WTC11 (cell line): ENCODE measurements around the gene OR1N1. TPM values are rescaled to one million over a fixed set of nuclear protein-coding genes. Genes with fewer than 3 reads are reported as not detected.

Source experiments
- ATAC-seq: fragments of 200-7000 bp; cut with Tn5 transposase; 2 replicates; pipeline ENCODE4 v1.10.0; 2021; ENCODE audit warnings: mild to moderate bottlenecking, moderate library complexity
- CTCF ChIA-PET: fragments of 300-600 bp; sonication (Branson Sonifier 250); formaldehyde crosslinking; loops from one replicate; lab custom pipeline; 2021; ENCODE audit warnings: antibody characterized with exemption; lab: Charles Lee
- POLR2A ChIA-PET: fragments of 350-600 bp; sonication (Branson Sonifier 250); formaldehyde crosslinking; loops from one replicate; lab custom pipeline; 2021; ENCODE audit warnings: antibody characterized with exemption; lab: Charles Lee
- DNase-seq: peaks from one replicate; pipeline ENCODE4 v3.0.0; 2021; ENCODE audit warnings: low spot score
- H3K27ac Mint-ChIP-seq: 2 replicates; pipeline ENCODE4 v1.8.0; 2021; ENCODE audit warnings: mixed read lengths
- H3K27me3 Mint-ChIP-seq: 2 replicates; pipeline ENCODE4 v1.8.0; 2021; ENCODE audit warnings: low read depth, mild to moderate bottlenecking, moderate library complexity, mixed read lengths
- H3K36me3 Mint-ChIP-seq: 2 replicates; pipeline ENCODE4 v1.8.0; 2021; ENCODE audit warnings: mixed read lengths
- H3K4me1 Mint-ChIP-seq: 2 replicates; pipeline ENCODE4 v1.8.0; 2022; ENCODE audit warnings: mixed read lengths
- H3K4me3 Mint-ChIP-seq: 2 replicates; pipeline ENCODE4 v1.8.0; 2021; ENCODE audit warnings: mild to moderate bottlenecking, moderate library complexity, mixed read lengths
- H3K9me3 Mint-ChIP-seq: 2 replicates; pipeline ENCODE4 v1.8.0; 2021; ENCODE audit warnings: mixed read lengths
- EMX1 ChIP-seq: fragments of 250-450 bp; sonication (Bioruptor Pico); IDR thresholded peaks from 2 replicates; pipeline ENCODE4 v1.8.0; 2021; ENCODE audit warnings: mild to moderate bottlenecking
- ETV6 ChIP-seq: sonication (generic); formaldehyde crosslinking; IDR thresholded peaks from 2 replicates; pipeline ENCODE4 v1.8.1; 2022; ENCODE audit warnings: mild to moderate bottlenecking, missing genetic modification reagents
- GRHL2 ChIP-seq: fragments of 250-450 bp; sonication (Bioruptor Pico); IDR thresholded peaks from 2 replicates; pipeline ENCODE4 v1.8.0; 2022; ENCODE audit warnings: mild to moderate bottlenecking, moderate library complexity; ENCODE audit not compliant: insufficient replicate concordance, severe bottlenecking
- GTF2I ChIP-seq: fragments of 250-450 bp; sonication (Bioruptor Pico); conservative IDR thresholded peaks from 2 replicates; pipeline ENCODE4 v1.4.0; 2021; ENCODE audit warnings: mild to moderate bottlenecking
- JAZF1 ChIP-seq: fragments of 250-450 bp; sonication (Bioruptor Pico); IDR thresholded peaks from 2 replicates; pipeline ENCODE4 v1.9.0; 2021; ENCODE audit warnings: moderate library complexity, mild to moderate bottlenecking, inconsistent platforms
- NFE2L1 ChIP-seq: sonication (generic); formaldehyde crosslinking; IDR thresholded peaks from 2 replicates; pipeline ENCODE4 v1.8.1; 2023; ENCODE audit warnings: missing genetic modification reagents
- NR1H2 ChIP-seq: sonication (generic); formaldehyde crosslinking; IDR thresholded peaks from 2 replicates; pipeline ENCODE4 v1.9.0; 2021; ENCODE audit warnings: mild to moderate bottlenecking, moderate library complexity, missing genetic modification reagents
- NR3C1 ChIP-seq: sonication (generic); formaldehyde crosslinking; conservative IDR thresholded peaks from 2 replicates; pipeline ENCODE4 v1.8.1; 2023; ENCODE audit warnings: low read depth, mild to moderate bottlenecking, missing genetic modification reagents
- OVOL2 ChIP-seq: fragments of 250-450 bp; sonication (Bioruptor Pico); IDR thresholded peaks from 2 replicates; pipeline ENCODE4 v1.9.0; 2021; ENCODE audit warnings: mild to moderate bottlenecking, borderline replicate concordance
- RORB ChIP-seq: fragments of 250-450 bp; sonication (Bioruptor Pico); IDR thresholded peaks from 2 replicates; pipeline ENCODE4 v1.9.0; 2021; ENCODE audit warnings: mild to moderate bottlenecking
- SOX15 ChIP-seq: fragments of 250-450 bp; sonication (Bioruptor Pico); IDR thresholded peaks from 2 replicates; pipeline ENCODE4 v1.9.0; 2021; ENCODE audit warnings: mild to moderate bottlenecking
- TCF7 ChIP-seq: sonication (generic); formaldehyde crosslinking; IDR thresholded peaks from 2 replicates; pipeline ENCODE4 v1.8.0; 2022; ENCODE audit warnings: mild to moderate bottlenecking, low read depth, missing genetic modification reagents, moderate library complexity
- ZNF416 ChIP-seq: fragments of 250-450 bp; sonication (Bioruptor Pico); IDR thresholded peaks from 2 replicates; pipeline ENCODE4 v1.9.0; 2021; ENCODE audit warnings: mild to moderate bottlenecking, inconsistent platforms
- ZNF671 ChIP-seq: fragments of 250-450 bp; sonication (Bioruptor Pico); IDR thresholded peaks from 2 replicates; pipeline ENCODE4 v1.8.0; 2021; ENCODE audit warnings: mild to moderate bottlenecking
- total RNA-seq: library from RNA; stranded (reverse); gene quantifications from 3 replicates; pipeline ENCODE4 v1.2.3, GENCODE V29; 2021
- TF ChIP-seq, protein P1 (sequence below): fragments of 250-450 bp; sonication (Bioruptor Pico); conservative IDR thresholded peaks from 2 replicates; pipeline ENCODE4 v1.9.0; 2021; ENCODE audit warnings: mild to moderate bottlenecking
- TF ChIP-seq, protein P2 (sequence below): sonication (generic); formaldehyde crosslinking; conservative IDR thresholded peaks from 2 replicates; pipeline ENCODE4 v1.8.1; 2023; ENCODE audit warnings: mild to moderate bottlenecking, low read depth, missing genetic modification reagents, moderate library complexity
- TF ChIP-seq, protein P3 (sequence below): sonication (generic); formaldehyde crosslinking; IDR thresholded peaks from 2 replicates; pipeline ENCODE4 v1.8.1; 2023; ENCODE audit warnings: mild to moderate bottlenecking, missing genetic modification reagents, moderate library complexity
- TF ChIP-seq, protein P4 (sequence below): sonication (generic); formaldehyde crosslinking; conservative IDR thresholded peaks from 2 replicates; pipeline ENCODE4 v1.8.1; 2022; ENCODE audit warnings: mild to moderate bottlenecking, missing genetic modification reagents
- TF ChIP-seq, protein P5 (sequence below): fragments of 250-450 bp; sonication (Bioruptor Pico); IDR thresholded peaks from 2 replicates; pipeline ENCODE4 v1.9.0; 2021; ENCODE audit warnings: mild to moderate bottlenecking
- TF ChIP-seq, protein P6 (sequence below): sonication (generic); formaldehyde crosslinking; IDR thresholded peaks from 2 replicates; pipeline ENCODE4 v1.8.1; 2022; ENCODE audit warnings: missing genetic modification reagents, borderline replicate concordance
- TF ChIP-seq, protein P7 (sequence below): sonication (generic); formaldehyde crosslinking; IDR thresholded peaks from 2 replicates; pipeline ENCODE4 v1.8.1; 2023; ENCODE audit warnings: mild to moderate bottlenecking, missing genetic modification reagents, borderline replicate concordance
- TF ChIP-seq, protein P8 (sequence below): fragments of 250-450 bp; sonication (Bioruptor Pico); IDR thresholded peaks from 2 replicates; pipeline ENCODE4 v1.9.0; 2021; ENCODE audit warnings: mild to moderate bottlenecking

Gene OR1N1
- total RNA-seq, 1 experiment from 2014 or later: not detected

DNA sequence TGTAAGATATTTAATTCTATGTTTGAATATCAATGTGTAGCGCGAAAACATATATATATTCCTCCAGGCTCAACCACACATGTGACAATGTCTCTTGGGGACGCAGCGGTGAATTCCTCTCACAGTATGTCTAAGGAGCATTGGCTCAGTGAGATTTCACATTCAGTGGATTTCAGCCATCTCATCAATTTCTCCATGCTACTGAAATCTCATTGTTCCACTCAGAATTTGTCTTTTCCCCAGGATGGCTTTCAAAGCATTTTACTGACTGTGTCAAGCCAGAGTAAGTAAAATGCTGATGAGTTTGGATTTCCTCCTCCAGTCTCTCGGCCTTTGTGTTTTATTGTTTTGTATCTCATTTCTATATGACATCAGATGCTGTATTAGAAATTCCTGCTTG, 48.0 kb downstream of the OR1N1 start:
- TF ChIP-seq, protein P1, sequence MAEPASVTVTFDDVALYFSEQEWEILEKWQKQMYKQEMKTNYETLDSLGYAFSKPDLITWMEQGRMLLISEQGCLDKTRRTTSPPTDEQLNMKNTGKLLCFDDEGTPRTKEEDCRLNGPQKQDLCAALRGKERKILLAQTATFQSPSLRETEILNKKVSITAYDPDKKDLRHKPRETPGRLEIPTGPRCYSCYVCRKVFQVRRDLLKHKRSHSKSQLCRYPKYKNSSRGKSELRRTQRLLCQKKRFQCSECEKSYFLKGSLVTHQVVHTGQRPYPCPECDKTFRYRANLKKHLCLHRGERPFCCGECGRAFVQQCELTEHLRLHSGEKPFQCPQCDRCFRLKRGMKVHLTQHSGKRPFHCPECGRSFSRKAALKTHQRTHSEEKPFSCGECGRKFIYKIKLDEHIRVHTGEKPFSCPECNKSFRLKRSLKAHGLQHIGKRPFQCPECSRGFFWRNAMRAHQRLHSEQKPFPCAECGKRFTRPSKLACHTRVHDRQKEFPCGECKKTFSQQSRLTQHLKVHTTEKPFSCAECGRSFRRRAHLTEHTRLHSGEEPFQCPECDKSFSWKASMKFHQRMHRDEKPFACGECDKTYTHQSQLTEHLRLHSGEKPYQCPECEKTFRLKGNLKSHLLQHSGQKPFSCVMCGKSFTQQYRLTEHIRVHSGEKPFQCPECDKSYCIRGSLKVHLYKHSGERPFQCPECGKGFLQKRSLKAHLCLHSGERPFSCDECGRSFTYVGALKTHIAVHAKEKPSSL (CRISPR knock-in tag): no peak
- TF ChIP-seq JAZF1 (CRISPR knock-in tag) (no peak), EMX1 (CRISPR knock-in tag) (no peak), GTF2I (CRISPR knock-in tag) (no peak), RORB (CRISPR knock-in tag) (no peak), ZNF671 (CRISPR knock-in tag) (no peak), ZNF416 (CRISPR knock-in tag) (no peak), TCF7 (CRISPR knock-in tag) (no peak), NFE2L1 (no peak)
- TF ChIP-seq, protein P2, sequence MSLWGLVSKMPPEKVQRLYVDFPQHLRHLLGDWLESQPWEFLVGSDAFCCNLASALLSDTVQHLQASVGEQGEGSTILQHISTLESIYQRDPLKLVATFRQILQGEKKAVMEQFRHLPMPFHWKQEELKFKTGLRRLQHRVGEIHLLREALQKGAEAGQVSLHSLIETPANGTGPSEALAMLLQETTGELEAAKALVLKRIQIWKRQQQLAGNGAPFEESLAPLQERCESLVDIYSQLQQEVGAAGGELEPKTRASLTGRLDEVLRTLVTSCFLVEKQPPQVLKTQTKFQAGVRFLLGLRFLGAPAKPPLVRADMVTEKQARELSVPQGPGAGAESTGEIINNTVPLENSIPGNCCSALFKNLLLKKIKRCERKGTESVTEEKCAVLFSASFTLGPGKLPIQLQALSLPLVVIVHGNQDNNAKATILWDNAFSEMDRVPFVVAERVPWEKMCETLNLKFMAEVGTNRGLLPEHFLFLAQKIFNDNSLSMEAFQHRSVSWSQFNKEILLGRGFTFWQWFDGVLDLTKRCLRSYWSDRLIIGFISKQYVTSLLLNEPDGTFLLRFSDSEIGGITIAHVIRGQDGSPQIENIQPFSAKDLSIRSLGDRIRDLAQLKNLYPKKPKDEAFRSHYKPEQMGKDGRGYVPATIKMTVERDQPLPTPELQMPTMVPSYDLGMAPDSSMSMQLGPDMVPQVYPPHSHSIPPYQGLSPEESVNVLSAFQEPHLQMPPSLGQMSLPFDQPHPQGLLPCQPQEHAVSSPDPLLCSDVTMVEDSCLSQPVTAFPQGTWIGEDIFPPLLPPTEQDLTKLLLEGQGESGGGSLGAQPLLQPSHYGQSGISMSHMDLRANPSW (CRISPR knock-in tag): no peak
- TF ChIP-seq, protein P3, sequence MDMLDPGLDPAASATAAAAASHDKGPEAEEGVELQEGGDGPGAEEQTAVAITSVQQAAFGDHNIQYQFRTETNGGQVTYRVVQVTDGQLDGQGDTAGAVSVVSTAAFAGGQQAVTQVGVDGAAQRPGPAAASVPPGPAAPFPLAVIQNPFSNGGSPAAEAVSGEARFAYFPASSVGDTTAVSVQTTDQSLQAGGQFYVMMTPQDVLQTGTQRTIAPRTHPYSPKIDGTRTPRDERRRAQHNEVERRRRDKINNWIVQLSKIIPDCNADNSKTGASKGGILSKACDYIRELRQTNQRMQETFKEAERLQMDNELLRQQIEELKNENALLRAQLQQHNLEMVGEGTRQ (CRISPR knock-in tag): no peak
- Mint-ChIP-seq H3K4me3 (no peak overlapping the region), H3K4me1 (no peaks in the 10 kb centered on the region), H3K36me3 (peaks cover 25% of the 10 kb centered on the region), H3K27me3 (peaks cover 23% of the 10 kb centered on the region), H3K27ac (no peak overlapping the region), H3K9me3 (peaks cover 82% of the 10 kb centered on the region)
- no peak for DNase-seq
- ChIA-PET POLR2A (no interaction called here), CTCF (no interaction called here)
- no peak for ATAC-seq

DNA sequence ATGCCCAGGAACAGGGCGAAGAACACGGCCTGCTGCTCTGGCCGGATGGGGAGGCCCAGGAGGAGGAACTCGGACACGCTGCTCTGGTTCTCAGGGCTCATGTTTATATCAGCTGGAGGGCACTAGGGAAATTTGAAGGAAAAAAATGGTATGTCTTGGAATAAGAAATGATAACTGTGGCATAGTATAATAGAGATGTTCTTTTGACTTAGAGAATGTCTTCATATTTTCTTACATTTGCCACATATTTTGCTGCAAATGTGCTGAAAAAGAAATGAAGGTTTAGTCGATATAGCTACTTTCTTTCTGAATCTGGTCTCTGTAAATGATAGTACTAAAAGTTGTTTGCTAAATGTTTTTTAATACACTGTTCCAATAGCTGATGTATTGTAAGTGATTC, 49.3 kb downstream of the OR1N1 start, which contains the start of gene OR1J1:
Gene OR1J1 (minus strand): TSS at position 101 of the 400 bp plus-strand sequence. CDS start 0 bp downstream, at position 101.
- Mint-ChIP-seq H3K27ac (no peak within 1 kb of the TSS), H3K36me3 (peaks cover 25% of the 10 kb centered on the region), H3K9me3 (peaks cover 90% of the 10 kb centered on the region), H3K4me1 (no peaks in the 10 kb centered on the region), H3K4me3 (no peak within 1 kb of the TSS), H3K27me3 (peaks cover 34% of the 10 kb centered on the region)
- ATAC-seq: no peak
- POLR2A ChIA-PET: no interaction called here
- DNase-seq: no peak
- CTCF ChIA-PET: no interaction called here
- TF ChIP-seq, protein P4, sequence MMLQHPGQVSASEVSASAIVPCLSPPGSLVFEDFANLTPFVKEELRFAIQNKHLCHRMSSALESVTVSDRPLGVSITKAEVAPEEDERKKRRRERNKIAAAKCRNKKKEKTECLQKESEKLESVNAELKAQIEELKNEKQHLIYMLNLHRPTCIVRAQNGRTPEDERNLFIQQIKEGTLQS (CRISPR knock-in tag): no peak
- TF ChIP-seq, protein P5, sequence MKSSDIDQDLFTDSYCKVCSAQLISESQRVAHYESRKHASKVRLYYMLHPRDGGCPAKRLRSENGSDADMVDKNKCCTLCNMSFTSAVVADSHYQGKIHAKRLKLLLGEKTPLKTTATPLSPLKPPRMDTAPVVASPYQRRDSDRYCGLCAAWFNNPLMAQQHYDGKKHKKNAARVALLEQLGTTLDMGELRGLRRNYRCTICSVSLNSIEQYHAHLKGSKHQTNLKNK (CRISPR knock-in tag): no peak
- TF ChIP-seq, protein P6, sequence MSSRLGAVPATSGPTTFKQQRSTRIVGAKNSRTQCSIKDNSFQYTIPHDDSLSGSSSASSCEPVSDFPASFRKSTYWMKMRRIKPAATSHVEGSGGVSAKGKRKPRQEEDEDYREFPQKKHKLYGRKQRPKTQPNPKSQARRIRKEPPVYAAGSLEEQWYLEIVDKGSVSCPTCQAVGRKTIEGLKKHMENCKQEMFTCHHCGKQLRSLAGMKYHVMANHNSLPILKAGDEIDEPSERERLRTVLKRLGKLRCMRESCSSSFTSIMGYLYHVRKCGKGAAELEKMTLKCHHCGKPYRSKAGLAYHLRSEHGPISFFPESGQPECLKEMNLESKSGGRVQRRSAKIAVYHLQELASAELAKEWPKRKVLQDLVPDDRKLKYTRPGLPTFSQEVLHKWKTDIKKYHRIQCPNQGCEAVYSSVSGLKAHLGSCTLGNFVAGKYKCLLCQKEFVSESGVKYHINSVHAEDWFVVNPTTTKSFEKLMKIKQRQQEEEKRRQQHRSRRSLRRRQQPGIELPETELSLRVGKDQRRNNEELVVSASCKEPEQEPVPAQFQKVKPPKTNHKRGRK: no peak
- TF ChIP-seq GRHL2 (CRISPR knock-in tag) (no peak), NR3C1 (CRISPR knock-in tag) (no peak), OVOL2 (CRISPR knock-in tag) (no peak), ETV6 (no peak), SOX15 (CRISPR knock-in tag) (no peak), NR1H2 (no peak)
- TF ChIP-seq, protein P7, sequence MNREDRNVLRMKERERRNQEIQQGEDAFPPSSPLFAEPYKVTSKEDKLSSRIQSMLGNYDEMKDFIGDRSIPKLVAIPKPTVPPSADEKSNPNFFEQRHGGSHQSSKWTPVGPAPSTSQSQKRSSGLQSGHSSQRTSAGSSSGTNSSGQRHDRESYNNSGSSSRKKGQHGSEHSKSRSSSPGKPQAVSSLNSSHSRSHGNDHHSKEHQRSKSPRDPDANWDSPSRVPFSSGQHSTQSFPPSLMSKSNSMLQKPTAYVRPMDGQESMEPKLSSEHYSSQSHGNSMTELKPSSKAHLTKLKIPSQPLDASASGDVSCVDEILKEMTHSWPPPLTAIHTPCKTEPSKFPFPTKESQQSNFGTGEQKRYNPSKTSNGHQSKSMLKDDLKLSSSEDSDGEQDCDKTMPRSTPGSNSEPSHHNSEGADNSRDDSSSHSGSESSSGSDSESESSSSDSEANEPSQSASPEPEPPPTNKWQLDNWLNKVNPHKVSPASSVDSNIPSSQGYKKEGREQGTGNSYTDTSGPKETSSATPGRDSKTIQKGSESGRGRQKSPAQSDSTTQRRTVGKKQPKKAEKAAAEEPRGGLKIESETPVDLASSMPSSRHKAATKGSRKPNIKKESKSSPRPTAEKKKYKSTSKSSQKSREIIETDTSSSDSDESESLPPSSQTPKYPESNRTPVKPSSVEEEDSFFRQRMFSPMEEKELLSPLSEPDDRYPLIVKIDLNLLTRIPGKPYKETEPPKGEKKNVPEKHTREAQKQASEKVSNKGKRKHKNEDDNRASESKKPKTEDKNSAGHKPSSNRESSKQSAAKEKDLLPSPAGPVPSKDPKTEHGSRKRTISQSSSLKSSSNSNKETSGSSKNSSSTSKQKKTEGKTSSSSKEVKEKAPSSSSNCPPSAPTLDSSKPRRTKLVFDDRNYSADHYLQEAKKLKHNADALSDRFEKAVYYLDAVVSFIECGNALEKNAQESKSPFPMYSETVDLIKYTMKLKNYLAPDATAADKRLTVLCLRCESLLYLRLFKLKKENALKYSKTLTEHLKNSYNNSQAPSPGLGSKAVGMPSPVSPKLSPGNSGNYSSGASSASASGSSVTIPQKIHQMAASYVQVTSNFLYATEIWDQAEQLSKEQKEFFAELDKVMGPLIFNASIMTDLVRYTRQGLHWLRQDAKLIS (CRISPR knock-in tag): no peak
- TF ChIP-seq, protein P8, sequence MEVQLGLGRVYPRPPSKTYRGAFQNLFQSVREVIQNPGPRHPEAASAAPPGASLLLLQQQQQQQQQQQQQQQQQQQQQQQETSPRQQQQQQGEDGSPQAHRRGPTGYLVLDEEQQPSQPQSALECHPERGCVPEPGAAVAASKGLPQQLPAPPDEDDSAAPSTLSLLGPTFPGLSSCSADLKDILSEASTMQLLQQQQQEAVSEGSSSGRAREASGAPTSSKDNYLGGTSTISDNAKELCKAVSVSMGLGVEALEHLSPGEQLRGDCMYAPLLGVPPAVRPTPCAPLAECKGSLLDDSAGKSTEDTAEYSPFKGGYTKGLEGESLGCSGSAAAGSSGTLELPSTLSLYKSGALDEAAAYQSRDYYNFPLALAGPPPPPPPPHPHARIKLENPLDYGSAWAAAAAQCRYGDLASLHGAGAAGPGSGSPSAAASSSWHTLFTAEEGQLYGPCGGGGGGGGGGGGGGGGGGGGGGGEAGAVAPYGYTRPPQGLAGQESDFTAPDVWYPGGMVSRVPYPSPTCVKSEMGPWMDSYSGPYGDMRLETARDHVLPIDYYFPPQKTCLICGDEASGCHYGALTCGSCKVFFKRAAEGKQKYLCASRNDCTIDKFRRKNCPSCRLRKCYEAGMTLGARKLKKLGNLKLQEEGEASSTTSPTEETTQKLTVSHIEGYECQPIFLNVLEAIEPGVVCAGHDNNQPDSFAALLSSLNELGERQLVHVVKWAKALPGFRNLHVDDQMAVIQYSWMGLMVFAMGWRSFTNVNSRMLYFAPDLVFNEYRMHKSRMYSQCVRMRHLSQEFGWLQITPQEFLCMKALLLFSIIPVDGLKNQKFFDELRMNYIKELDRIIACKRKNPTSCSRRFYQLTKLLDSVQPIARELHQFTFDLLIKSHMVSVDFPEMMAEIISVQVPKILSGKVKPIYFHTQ (CRISPR knock-in tag): no peak
